GM18508 (cell line): ENCODE results near the gene HGS.

Experiments
- ATAC-seq: cut with Tn5 transposase; IDR thresholded peaks from one replicate; pipeline ENCODE4 v1.9.1; 2021; ENCODE audit warnings: moderate number of reproducible peaks; ENCODE audit not compliant: insufficient read depth, unreplicated experiment

HGS gene

DNA sequence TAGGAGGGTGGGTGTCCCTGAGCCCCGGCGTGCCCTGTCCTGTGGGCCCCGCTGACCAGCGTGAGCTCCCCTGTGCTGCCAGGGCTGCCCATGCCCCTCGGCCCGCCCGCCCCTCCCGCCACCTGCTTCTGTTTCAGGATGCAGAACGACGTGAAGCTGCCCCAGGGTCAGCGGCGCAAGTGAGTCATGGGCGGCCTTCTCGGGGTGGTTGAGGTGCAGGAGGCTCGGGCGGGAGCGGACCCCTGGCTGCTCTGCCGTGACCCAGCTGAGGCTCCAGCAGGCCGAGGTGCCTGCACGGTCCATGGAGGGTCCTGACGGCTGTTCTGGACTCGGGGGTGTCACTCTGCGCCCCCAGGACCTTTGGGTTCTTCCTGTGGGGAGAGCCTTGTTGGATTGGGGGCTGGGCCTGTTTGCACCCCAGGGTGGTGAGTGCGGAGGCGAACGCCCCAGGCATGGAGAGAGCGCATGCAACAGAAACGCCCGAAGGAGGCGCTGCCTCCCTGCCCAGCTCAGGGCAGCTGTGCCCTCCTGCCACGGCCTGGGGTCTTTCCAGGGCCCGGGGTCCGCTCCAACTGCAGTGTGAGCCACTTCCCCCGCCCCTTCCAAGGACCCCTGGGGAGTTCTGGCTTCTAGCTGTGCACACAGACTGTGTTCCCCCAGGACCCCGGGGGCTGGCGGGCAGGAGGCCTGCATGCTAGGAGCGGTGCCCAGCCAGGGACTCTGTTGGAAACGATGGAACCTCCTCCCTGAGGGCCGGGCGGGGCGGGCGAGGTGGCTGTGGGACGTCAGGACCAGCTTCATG lies 32.3 kb downstream of the HGS start:
- ATAC-seq = no peak

DNA sequence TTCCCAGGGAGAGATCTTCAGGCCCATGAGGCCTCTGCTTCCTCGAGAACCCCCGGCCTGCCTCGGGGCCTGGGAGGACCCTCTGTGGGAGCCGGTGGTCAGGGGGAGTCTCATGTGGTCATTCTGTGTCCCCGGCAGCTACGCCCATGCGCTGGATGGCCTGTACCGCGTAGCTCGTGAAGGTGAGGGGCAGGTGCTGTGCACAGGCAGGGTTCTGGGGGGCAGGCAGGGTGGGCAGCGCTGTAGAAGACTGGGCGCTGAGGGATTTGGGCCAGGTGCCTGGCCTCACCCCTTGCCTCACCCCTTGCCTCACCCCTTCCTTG lies 32.8 kb downstream of the HGS start:
- no peak for ATAC-seq

DNA sequence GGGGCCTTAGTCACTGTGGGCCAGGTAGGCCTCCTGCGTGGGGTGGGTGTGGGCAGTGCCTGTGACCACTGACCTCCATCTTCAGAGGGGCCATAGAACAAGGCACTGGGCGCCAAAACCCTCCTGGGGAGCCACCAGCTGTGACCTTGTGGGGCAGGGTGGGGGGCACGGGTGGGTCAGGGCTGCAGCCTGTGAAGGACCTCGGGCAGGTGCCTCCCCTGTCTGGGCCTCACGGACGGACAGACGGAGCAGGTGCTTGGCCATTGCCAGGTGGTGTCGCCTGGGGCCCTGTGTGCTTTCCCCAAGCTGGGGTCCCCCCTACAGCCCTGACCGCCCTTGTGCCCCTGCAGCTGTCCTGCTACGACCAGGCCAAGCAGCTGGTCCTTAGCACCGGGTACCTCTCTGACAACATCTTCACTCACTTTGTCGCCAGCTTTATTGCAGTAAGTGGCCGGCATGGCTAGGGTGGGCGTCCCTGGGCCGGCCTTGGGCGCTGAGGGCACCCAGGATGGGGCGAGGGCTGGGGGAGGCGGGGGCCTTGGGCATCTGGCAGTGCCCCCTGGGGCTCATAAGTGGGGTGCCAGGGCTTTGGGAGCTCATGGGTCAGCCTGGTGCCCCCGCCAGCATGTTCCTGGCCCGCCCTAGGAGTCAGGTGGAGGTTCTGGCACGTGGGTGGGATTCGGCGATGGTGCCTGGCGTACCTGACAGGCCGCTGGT lies 33.4 kb downstream of the HGS start:
- no peak for ATAC-seq

DNA sequence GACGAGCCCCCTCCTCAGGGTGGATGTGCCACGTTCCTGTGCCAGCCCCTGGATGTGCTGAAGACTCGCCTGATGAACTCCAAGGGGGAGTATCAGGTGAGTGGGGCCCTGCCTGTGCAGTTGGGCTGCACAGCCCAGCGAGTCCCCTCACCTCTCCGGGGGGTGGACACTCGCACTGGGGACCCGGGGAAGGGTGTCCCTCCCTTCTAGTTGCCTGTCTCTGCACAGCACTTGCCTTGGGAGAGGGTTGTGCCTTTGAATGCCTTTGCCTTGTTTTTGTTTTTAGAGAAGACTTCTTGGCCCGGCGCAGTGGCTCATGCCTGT lies 33.9 kb downstream of the HGS start:
- no peak for ATAC-seq

DNA sequence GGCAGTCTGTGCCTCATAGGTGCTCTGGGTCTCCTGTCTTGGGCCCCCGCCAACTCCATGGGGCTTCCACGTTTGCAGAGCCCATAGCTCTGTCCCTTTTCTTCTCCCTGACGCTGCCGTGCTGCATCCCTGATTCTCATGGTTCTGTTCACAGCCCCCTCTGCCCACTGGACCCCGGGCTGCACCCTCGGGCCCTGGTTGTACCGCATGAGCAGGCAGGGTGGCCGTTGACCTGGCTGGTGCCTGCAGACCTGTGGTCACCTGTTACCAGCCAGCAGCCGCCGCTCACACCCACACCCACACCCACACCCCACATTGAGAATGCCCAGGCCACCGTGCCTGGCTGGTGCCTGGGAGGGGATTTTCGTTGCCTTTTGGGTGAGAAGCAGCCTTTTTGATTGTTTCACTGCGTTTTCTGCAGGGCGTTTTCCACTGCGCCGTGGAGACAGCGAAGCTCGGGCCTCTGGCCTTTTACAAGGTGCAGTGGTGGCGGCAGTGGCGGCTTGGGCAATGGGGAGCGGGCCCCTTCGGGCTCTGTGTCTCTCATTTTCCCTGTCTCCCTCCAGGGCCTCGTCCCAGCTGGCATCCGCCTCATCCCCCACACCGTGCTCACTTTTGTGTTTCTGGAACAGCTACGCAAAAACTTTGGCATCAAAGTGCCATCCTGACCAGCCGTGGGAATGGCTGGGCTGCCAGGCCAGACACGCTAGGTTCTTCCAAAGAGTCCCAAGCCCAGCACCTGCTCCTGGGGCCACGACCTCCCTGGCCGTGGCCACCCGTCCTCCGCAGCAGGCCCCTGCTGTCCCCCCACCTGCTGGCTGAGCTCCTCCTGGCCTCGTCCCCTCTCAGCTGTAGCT lies 35.8 kb downstream of the HGS start:
- ATAC-seq = no peak

- ATAC-seq = no peak
Observed at GRCh38 chr17:81720267-81721071, 36.7 kb downstream of the HGS start.

DNA sequence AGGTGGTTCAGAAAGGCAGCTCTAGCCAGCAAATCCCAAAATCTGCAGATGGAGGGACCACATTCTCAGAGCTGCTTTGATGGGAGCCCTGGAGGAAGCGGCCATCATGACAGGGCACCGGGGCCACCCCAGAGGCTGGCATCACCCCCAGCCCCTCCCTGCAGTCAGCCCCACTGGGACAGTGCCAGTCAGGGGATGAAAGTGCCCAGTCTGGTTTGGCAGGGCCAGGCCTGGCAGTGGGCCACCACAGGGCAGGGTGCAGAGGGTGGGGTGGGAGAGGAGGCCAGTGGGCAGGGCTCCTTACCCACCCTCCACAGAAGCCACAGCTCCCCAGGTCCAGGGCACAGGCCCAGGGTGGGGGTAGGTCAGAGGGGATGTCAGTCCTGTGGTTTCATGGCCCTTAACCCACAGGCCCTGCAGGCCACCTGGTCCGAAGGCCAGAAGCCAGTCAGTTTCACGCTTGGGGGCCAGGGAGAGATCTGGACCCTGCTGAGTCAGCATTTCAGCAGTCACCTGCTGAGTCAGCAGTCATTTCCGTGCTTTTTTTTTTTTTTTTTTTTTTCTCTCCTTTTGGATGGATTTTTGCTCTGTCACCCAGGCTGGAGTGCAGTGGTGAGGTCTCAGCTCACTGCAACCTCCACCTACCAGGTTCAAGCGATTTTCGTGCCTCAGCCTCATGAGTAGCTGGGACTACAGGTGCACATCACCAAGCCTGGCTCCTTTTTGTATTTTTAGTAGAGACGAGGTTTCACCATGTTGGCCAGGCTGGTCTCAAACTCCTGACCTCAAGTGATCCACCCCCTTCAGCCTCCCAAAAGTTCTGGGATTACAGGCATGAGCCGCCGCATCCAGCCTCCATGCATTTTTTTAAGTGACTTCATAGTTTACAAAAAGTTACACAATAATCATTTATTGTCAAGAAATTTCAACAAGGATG lies 38.6 kb downstream of the HGS start:
- ATAC-seq = no peak

- ATAC-seq = no peak
Observed at GRCh38 chr17:81723651-81724209, 39.9 kb downstream of the HGS start.

- ATAC-seq = no peak
Observed at GRCh38 chr17:81725439-81725838, 41.6 kb downstream of the HGS start.

- no peak for ATAC-seq
Observed at GRCh38 chr17:81726004-81726403, 42.2 kb downstream of the HGS start.

GRCh38 chr17:81727324-81728031 lies 43.7 kb downstream of the HGS start:
- no peak for ATAC-seq

GRCh38 chr17:81733507-81734404 lies 49.9 kb downstream of the HGS start:
- ATAC-seq = no peak

- ATAC-seq = no peak
Observed at GRCh38 chr17:81734405-81735263, 50.8 kb downstream of the HGS start.

GRCh38 chr17:81735264-81736102 lies 51.7 kb downstream of the HGS start:
- ATAC-seq = no peak

GRCh38 chr17:81737947-81738800 lies 54.4 kb downstream of the HGS start:
- no peak for ATAC-seq
